SKM-1 treated with dmso at 0.1 percent for 144 hours (cell line): ENCODE results near the gene ADAM10.

Experiments
- DNase-seq: peaks from one replicate; lab custom pipeline; 2025; ENCODE audit not compliant: unreplicated experiment; lab: John Stamatoyannopoulos, UW

Gene ADAM10

DNA sequence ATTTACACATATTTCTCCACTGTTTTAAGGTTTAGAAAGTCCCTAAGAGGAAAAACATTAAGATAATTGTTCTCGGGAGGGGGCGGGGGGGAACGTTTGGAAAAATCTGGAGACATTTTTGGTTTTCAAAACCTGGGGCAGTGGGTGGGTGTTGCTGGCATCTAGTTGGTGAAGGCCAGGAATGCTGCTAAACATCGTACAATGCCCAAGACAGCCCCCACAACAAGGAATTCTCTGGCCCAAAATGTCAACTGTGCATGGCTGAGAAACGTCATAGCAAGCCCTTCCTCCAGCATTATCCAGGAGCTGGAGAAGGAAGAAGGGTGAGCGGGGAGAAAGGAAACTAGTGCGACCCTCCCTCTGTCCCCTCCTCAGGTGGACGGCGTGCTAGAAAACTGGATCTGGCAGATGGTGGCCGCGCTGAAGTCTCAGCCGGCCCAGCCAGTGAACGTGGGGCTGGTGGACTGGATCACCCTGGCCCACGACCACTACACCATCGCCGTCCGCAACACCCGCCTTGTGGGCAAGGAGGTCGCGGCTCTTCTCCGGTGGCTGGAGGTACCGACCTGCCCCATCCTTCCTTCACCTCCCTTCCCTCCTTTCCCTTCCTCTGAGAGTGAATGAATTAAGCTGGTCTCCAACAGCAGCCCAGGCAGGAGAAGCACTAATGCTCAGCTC is 208.0 kb downstream of the ADAM10 start:
- no peak for DNase-seq

DNA sequence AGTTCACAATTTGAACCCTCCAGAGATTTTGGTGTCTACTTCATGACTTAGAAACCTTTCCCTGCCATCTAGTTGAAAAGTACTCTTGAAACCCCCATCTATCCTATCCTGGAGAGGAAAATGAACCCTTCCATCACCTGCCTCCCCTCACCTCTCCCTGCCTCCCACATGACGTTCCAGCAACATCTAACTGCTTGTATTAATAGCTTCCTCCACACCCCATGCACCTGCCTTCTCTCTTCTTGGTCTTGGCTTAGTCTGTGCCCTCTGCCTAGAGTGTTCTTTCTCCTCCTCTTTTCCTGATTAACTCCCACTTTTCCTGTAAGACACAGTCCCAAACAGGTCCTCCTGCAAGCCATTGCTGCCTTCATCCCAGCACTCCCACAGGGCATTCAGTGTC is 210.0 kb downstream of the ADAM10 start:
- no peak for DNase-seq

DNA sequence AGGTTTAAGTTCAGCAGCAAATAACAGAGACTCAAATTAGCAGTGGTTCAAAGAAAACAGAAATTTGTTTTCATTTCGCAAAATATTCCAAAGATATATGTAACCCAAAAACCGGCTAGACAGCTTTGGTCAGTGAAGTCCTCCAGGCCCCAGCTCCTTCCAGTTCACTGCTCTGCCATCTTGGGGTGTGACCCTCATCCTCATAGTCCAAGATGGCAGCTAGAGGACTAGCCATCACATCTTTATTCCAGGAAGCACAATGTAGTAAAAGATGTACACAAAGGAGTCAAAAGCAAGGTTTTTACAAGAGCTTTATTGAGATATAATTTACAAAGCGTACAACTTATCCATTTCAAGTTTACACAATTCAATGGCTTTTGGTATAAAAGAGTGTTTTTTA is 210.6 kb downstream of the ADAM10 start:
- DNase-seq = no peak
